Lung (tissue), 12 donors: Measurements from ENCODE around the gene CTAGE9. TPM values are rescaled to one million over a fixed set of nuclear protein-coding genes. Genes with fewer than 3 reads are reported as not detected.

Source experiments
- ATAC-seq: fragments of 200-7000 bp; cut with Tn5 transposase; one replicate; pipeline ENCODE4 v1.9.1; 2020; ENCODE audit warnings: moderate number of reproducible peaks; ENCODE audit not compliant: insufficient read depth, low FRiP score
- DNase-seq, 3 donors: peaks; one replicate each; pipeline ENCODE4 v3.0.0-alpha.2; 2013 to 2017
- H3K27ac ChIP-seq, 2 donors: one replicate each; pipeline ENCODE4 v1.5.1; 2013; ENCODE audit warnings: mild to moderate bottlenecking in 2 of 2, moderate library complexity in 2 of 2, control low read depth in 1 of 2, inconsistent platforms in 1 of 2, low read depth in 1 of 2, low read length in 1 of 2
- H3K27me3 ChIP-seq, 3 donors: one replicate each; pipeline ENCODE4 v1.5.1; 2013; ENCODE audit warnings: low read length in 2 of 3; ENCODE audit not compliant: control insufficient read depth in 3 of 3, insufficient read depth in 3 of 3
- H3K36me3 ChIP-seq, 4 donors: one replicate each; pipeline ENCODE4 v1.5.1; 2013; ENCODE audit warnings: low read length in 4 of 4, mild to moderate bottlenecking in 1 of 4, moderate library complexity in 1 of 4; ENCODE audit not compliant: control insufficient read depth in 4 of 4, insufficient read depth in 4 of 4
- H3K4me1 ChIP-seq, 5 donors: one replicate each; pipeline ENCODE4 v1.5.1; 2013; ENCODE audit warnings: low read length in 5 of 5, mild to moderate bottlenecking in 2 of 5, moderate library complexity in 1 of 5; ENCODE audit not compliant: control insufficient read depth in 5 of 5, insufficient read depth in 5 of 5
- H3K4me3 ChIP-seq: one replicate; pipeline ENCODE4 v1.5.1; 2013; ENCODE audit warnings: mild to moderate bottlenecking, control low read depth, moderate library complexity
- H3K9ac ChIP-seq, 2 donors: one replicate each; pipeline ENCODE4 v1.5.1; 2013; ENCODE audit warnings: low read length in 2 of 2, control low read depth in 1 of 2; ENCODE audit not compliant: insufficient read depth in 1 of 2
- H3K9me3 ChIP-seq, 4 donors: one replicate each; pipeline ENCODE4 v1.5.1; 2013; ENCODE audit warnings: low read length in 3 of 4, mild to moderate bottlenecking in 1 of 4, moderate library complexity in 1 of 4; ENCODE audit not compliant: control insufficient read depth in 4 of 4, insufficient read depth in 3 of 4
- CTCF ChIP-seq: IDR thresholded peaks from 2 replicates; pipeline ENCODE4 v1.5.1; 2012; ENCODE audit warnings: mild to moderate bottlenecking; ENCODE audit errors: control extremely low read depth, extremely low read depth
- WGBS, 2 donors: extraction: QIAGEN DNeasy Blood & Tissue Kit; methylation state at CpG; one replicate each; pipeline ENCODE4 v1.1.7; 2013; 5-methylcytosine and 5-hydroxymethylcytosine counted together
- polyA plus RNA-seq, 2 donors: library from polyadenylated mRNA; stranded (reverse); fragments of 200-250 nt; gene quantifications; one replicate each; pipeline ENCODE4 v1.2.1, GENCODE V29; 2013
- total RNA-seq, 2 donors: library from RNA; depleted of rRNA in 1 of 2; stranded (reverse); fragments of >200 nt in 1 of 2; gene quantifications; one replicate each; pipeline ENCODE4 v1.2.1, GENCODE V29; 2014 to 2021
- donor health status: control.
- donor health status: control.
- donor health status: Bipolar disorder and iron deficiency.
- donor health status: healthy.
- donor health status: DM: yes; HTN: yes; CAD: no.

CTAGE9 gene
- total and polyA plus RNA-seq, 4 donors, result not detected

- Histone ChIP-seq H3K9me3 (no peaks in the 10 kb centered on the region), H3K4me1 (no peaks in the 10 kb centered on the region), H3K27ac (no peak overlapping the region), H3K4me3 (no peak overlapping the region), H3K27me3 (no peaks in the 10 kb centered on the region), H3K36me3 (no peaks in the 10 kb centered on the region), H3K9ac (no peak overlapping the region)
- TF ChIP-seq CTCF, result no peak
- 85 to 89% methylated on average over 9 of the region's 9 CpGs for WGBS, 2 donors
- ATAC-seq, result no peak
- no peak for DNase-seq
Measured at GRCh38 chr6:131736003-131736596, 25.3 kb upstream of the CTAGE9 start.

GRCh38 chr6:131733376-131734016, 22.7 kb upstream of the CTAGE9 start:
- Histone ChIP-seq H3K27me3 (no peaks in the 10 kb centered on the region), H3K9ac (no peak overlapping the region), H3K9me3 (no peaks in the 10 kb centered on the region), H3K4me1 (no peaks in the 10 kb centered on the region), H3K4me3 (no peak overlapping the region), H3K36me3 (no peaks in the 10 kb centered on the region), H3K27ac (no peak overlapping the region)
- ATAC-seq (no peak), DNase-seq (no peak)
- no peak for TF ChIP-seq CTCF
- 83 to 88% methylated on average over 9 of the region's 9 CpGs for WGBS, 2 donors

- ATAC-seq (no peak), DNase-seq (no peak)
- no peak overlapping the region for H3K9ac ChIP-seq
- no peaks in the 10 kb centered on the region for H3K4me1 ChIP-seq
- H3K4me3 ChIP-seq, result no peak overlapping the region
- H3K9me3 ChIP-seq, result no peaks in the 10 kb centered on the region
- no peaks in the 10 kb centered on the region for H3K36me3 ChIP-seq
- H3K27ac ChIP-seq, result no peak overlapping the region
- no peaks in the 10 kb centered on the region for H3K27me3 ChIP-seq
- TF ChIP-seq CTCF, result no peak
Measured at GRCh38 chr6:131731224-131731623, 20.4 kb upstream of the CTAGE9 start.

- DNase-seq (no peak), ATAC-seq (no peak)
- H3K9ac ChIP-seq, result no peak overlapping the region
- no peaks in the 10 kb centered on the region for H3K4me1 ChIP-seq
- no peak overlapping the region for H3K27ac ChIP-seq
- H3K27me3 ChIP-seq, result no peaks in the 10 kb centered on the region
- no peak overlapping the region for H3K4me3 ChIP-seq
- TF ChIP-seq CTCF, result no peak
- 77 to 83% methylated on average over 5 of the region's 5 CpGs for WGBS, 2 donors
- H3K9me3 ChIP-seq, result no peaks in the 10 kb centered on the region
- H3K36me3 ChIP-seq, result no peaks in the 10 kb centered on the region
Measured at GRCh38 chr6:131730264-131730663, 19.4 kb upstream of the CTAGE9 start.
